ENCODE data around the gene HEATR5A.

HEATR5A gene

GRCh38 chr14:31435276-31435675 lies 14.9 kb upstream of the HEATR5A start:
- TF ChIP-seq ZFX (IDR thresholded peaks at IDR 0.05; ENCODE audit: borderline replicate concordance) (no peak), CTCF (IDR thresholded peaks at IDR 0.05) (no peak)
- H3K27ac ChIP-seq: no peak overlapping the region

- no peak overlapping the region for H3K27ac ChIP-seq
- TF ChIP-seq ZFX (IDR thresholded peaks at IDR 0.05; ENCODE audit: borderline replicate concordance) (no peak), CTCF (IDR thresholded peaks at IDR 0.05) (no peak)
Observed at GRCh38 chr14:31430634-31431264, 10.4 kb upstream of the HEATR5A start.

GRCh38 chr14:31429791-31430190 lies 9.4 kb upstream of the HEATR5A start:
- H3K27ac ChIP-seq: no peak overlapping the region

GRCh38 chr14:31428011-31428410 lies 7.7 kb upstream of the HEATR5A start:
- TF ChIP-seq ZFX (IDR thresholded peaks at IDR 0.05; ENCODE audit: borderline replicate concordance) (no peak), CTCF (IDR thresholded peaks at IDR 0.05) (no peak)
- no peak overlapping the region for H3K27ac ChIP-seq

More at GRCh38 chr14:31429791-31430190, 9.4 kb upstream of the HEATR5A start:
- TF ChIP-seq CTCF (IDR thresholded peaks at IDR 0.05): no peak
- TF ChIP-seq ZFX (IDR thresholded peaks at IDR 0.05; ENCODE audit: borderline replicate concordance): no peak

- H3K27ac ChIP-seq: no peak overlapping the region
- TF ChIP-seq ZFX (IDR thresholded peaks at IDR 0.05; ENCODE audit: borderline replicate concordance): no peak
- no peak for TF ChIP-seq CTCF (IDR thresholded peaks at IDR 0.05)
Observed at GRCh38 chr14:31426663-31427062, 6.3 kb upstream of the HEATR5A start.

GRCh38 chr14:31425905-31426304 lies 5.6 kb upstream of the HEATR5A start:
- no peak for TF ChIP-seq ZFX (IDR thresholded peaks at IDR 0.05; ENCODE audit: borderline replicate concordance)
- TF ChIP-seq CTCF (IDR thresholded peaks at IDR 0.05): no peak
- H3K27ac ChIP-seq: no peak overlapping the region

GRCh38 chr14:31421200-31421599 lies 850 bp upstream of the HEATR5A start:
- TF ChIP-seq CTCF (IDR thresholded peaks at IDR 0.05): no peak
- TF ChIP-seq ZFX (IDR thresholded peaks at IDR 0.05; ENCODE audit: borderline replicate concordance): no peak
- peak overlapping the region; percentile 77 for H3K27ac ChIP-seq
